B cell (primary cell): ENCODE data around the gene KATNB1. TPM values are rescaled to one million over a fixed set of nuclear protein-coding genes. Genes with fewer than 3 reads are reported as not detected.
"Not testable (repeated sequence)": the region's sequence is repeated elsewhere in the genome, so short reads cannot be mapped to it uniquely, and the experiment has no call there.

Experiments used
- ATAC-seq: fragments of 200-7000 bp; cut with Tn5 transposase; one replicate; pipeline ENCODE4 v1.10.0; 2021; ENCODE audit warnings: low read depth, mild to moderate bottlenecking, moderate number of reproducible peaks, moderate library complexity
- CTCF ChIA-PET: fragments of 350-600 bp; sonication (Branson Sonifier 250); formaldehyde crosslinking; loops from one replicate; lab custom pipeline; 2021; ENCODE audit warnings: antibody characterized with exemption, inconsistent platforms; lab: Charles Lee
- POLR2A ChIA-PET: fragments of 350-600 bp; sonication (Branson Sonifier 250); formaldehyde crosslinking; loops from one replicate; lab custom pipeline; 2021; ENCODE audit warnings: antibody characterized with exemption; lab: Charles Lee
- DNase-seq: peaks from one replicate; pipeline ENCODE4 v3.0.0; 2013
- H2AFZ ChIP-seq: 2 replicates; pipeline ENCODE4 v1.6.1; 2012; ENCODE audit warnings: mild to moderate bottlenecking, low read depth, low read length; ENCODE audit not compliant: insufficient read depth, poor library complexity, severe bottlenecking
- H3K27ac ChIP-seq, 2 donors: 1 replicate in 1 of 2; 2 replicates in 1 of 2; pipeline ENCODE4 v1.5.1; 2012 to 2013; ENCODE audit warnings: low read length in 2 of 2, mild to moderate bottlenecking in 2 of 2, moderate library complexity in 1 of 2
- H3K27me3 ChIP-seq, 4 experiments: fragments of 200-600 bp in 1 of 4; sonication (generic) in 1 of 4; replicated peaks in 1 of 4; 1 replicate in 2 of 4; 2 replicates in 2 of 4; pipeline versions ENCODE4 v1.6.1 to v1.7.0; 2013 to 2016; ENCODE audit warnings: low read length in 3 of 4, mild to moderate bottlenecking in 2 of 4, mixed read lengths in 1 of 4, moderate library complexity in 1 of 4; ENCODE audit not compliant: insufficient read depth in 4 of 4, control insufficient read depth in 3 of 4; ENCODE audit errors: control extremely low read depth in 1 of 4
- H3K36me3 ChIP-seq, 2 experiments: replicated peaks in 1 of 2; 1 replicate in 1 of 2; 2 replicates in 1 of 2; pipeline versions ENCODE4 v1.6.1 to v1.7.1; 2013; ENCODE audit warnings: low read length in 1 of 2; ENCODE audit not compliant: insufficient read depth in 2 of 2, control insufficient read depth in 1 of 2; ENCODE audit errors: control extremely low read depth in 1 of 2, extremely low read depth in 1 of 2
- H3K4me1 ChIP-seq, 2 donors: fragments of 200-600 bp in 1 of 2; sonication (generic) in 1 of 2; 1 replicate in 1 of 2; 2 replicates in 1 of 2; pipeline versions ENCODE4 v1.5.1 to v1.6.1; 2013 to 2017; ENCODE audit warnings: low read length in 2 of 2; ENCODE audit not compliant: control insufficient read depth in 2 of 2, insufficient read depth in 2 of 2
- H3K4me2 ChIP-seq: replicated peaks from 2 replicates; pipeline ENCODE3; 2012; ENCODE audit warnings: mild to moderate bottlenecking, low read depth, low read length; ENCODE audit not compliant: poor library complexity, severe bottlenecking
- H3K4me3 ChIP-seq, 5 experiments: fragments of 200-600 bp in 1 of 5; sonication (generic) in 1 of 5; 1 replicate in 3 of 5; 2 replicates in 2 of 5; pipeline versions ENCODE4 v1.5.1 to v1.7.0; 2011 to 2016; ENCODE audit warnings: low read length in 4 of 5, mild to moderate bottlenecking in 4 of 5, low read depth in 2 of 5, control low read depth in 1 of 5, moderate library complexity in 1 of 5; ENCODE audit not compliant: insufficient read depth in 1 of 5; ENCODE audit errors: control extremely low read depth in 1 of 5, extremely low read depth in 1 of 5
- H3K79me2 ChIP-seq: fragments of 200-600 bp; sonication (generic); one replicate; pipeline ENCODE4 v1.6.0; 2016; ENCODE audit warnings: low read length; ENCODE audit not compliant: control insufficient read depth, insufficient read depth
- H3K9ac ChIP-seq: fragments of 200-600 bp; sonication (generic); 2 replicates; pipeline ENCODE4 v1.6.1; 2017; ENCODE audit warnings: mild to moderate bottlenecking, low read length, moderate library complexity
- H3K9me3 ChIP-seq, 3 donors: one replicate each; pipeline versions ENCODE4 v1.6.1 to v1.7.1; 2013; ENCODE audit warnings: low read length in 2 of 3; ENCODE audit not compliant: control insufficient read depth in 2 of 3, insufficient read depth in 1 of 3; ENCODE audit errors: control extremely low read depth in 1 of 3
- H4K20me1 ChIP-seq: 2 replicates; pipeline ENCODE4 v1.6.0; 2012; ENCODE audit warnings: mild to moderate bottlenecking, low read length; ENCODE audit not compliant: insufficient read depth, control insufficient read depth, poor library complexity, severe bottlenecking
- H3K27ac Mint-ChIP-seq: one replicate; pipeline ENCODE4 v1.8.0; 2021; ENCODE audit warnings: mixed read lengths
- H3K27me3 Mint-ChIP-seq: one replicate; pipeline ENCODE4 v1.8.0; 2021; ENCODE audit warnings: mixed read lengths
- H3K4me1 Mint-ChIP-seq: one replicate; pipeline ENCODE4 v1.8.0; 2021; ENCODE audit warnings: mixed read lengths
- H3K4me3 Mint-ChIP-seq: one replicate; pipeline ENCODE4 v1.8.0; 2021; ENCODE audit warnings: mixed read lengths
- H3K9me3 Mint-ChIP-seq: one replicate; pipeline ENCODE4 v1.8.0; 2022; ENCODE audit warnings: mixed read lengths; ENCODE audit not compliant: insufficient read depth
- EZH2 ChIP-seq: IDR thresholded peaks from 2 replicates; pipeline ENCODE4 v1.6.1; 2012; ENCODE audit warnings: borderline replicate concordance, low read depth, mild to moderate bottlenecking, moderate library complexity, low read length; ENCODE audit not compliant: insufficient read depth, poor library complexity, severe bottlenecking
- WGBS: methylation state at CpG from one replicate; pipeline ENCODE4 v1.1.5; 2013; ENCODE audit warnings: missing lambda C conversion rate; ENCODE audit not compliant: insufficient coverage; 5-methylcytosine and 5-hydroxymethylcytosine counted together
- intact Hi-C: fragments of 100-400 bp; cut with micrococcal nuclease; formaldehyde crosslinking; loops from one replicate; pipeline ENCODE4 v1.10.0; 2022
- polyA plus RNA-seq: library from polyadenylated mRNA; depleted of rRNA; stranded (reverse); fragments of >200 nt; gene quantifications from 2 replicates; pipeline ENCODE4 v1.2.3, GENCODE V29; 2012
- total RNA-seq, 2 donors: library from RNA; stranded (reverse); fragments of 120-200 nt in 1 of 2; gene quantifications; 1 replicate in 1 of 2; 2 replicates in 1 of 2; pipeline versions ENCODE4 v1.2.3 to v1.2.4, GENCODE V29; 2013 to 2022
- TF ChIP-seq, protein P1 (sequence below): fragments of 200-600 bp; IDR thresholded peaks from one replicate; pipeline ENCODE4 v1.8.0; 2022; ENCODE audit warnings: antibody characterized with exemption, mild to moderate bottlenecking

The KATNB1 gene
- total and polyA plus RNA-seq, 2 donors (not counting 1 experiment from before 2014, with no cell fraction given) = 20.3 to 29.0 TPM

DNA sequence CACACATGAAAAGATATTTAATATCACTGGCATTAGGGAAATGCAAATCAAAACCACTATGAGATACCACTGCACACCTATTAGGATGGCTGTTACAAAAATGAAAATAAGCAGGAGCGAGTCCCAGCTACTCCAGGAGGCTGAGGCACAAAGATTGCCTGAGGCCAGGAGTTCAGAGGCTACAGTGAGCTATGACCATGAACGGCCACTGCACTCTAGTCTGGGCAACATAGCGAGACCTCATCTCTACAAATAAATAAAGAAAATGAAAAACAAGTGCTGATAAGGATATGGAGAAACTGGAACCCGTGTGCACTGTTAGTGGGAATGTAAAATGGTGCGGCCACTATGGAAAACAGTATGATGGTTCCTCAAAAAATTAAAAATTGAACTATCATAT, 43.1 kb downstream of the KATNB1 start:
- ChIA-PET POLR2A (no interaction called here), CTCF (no interaction called here)
- no peak for TF ChIP-seq EZH2
- TF ChIP-seq, protein P1, sequence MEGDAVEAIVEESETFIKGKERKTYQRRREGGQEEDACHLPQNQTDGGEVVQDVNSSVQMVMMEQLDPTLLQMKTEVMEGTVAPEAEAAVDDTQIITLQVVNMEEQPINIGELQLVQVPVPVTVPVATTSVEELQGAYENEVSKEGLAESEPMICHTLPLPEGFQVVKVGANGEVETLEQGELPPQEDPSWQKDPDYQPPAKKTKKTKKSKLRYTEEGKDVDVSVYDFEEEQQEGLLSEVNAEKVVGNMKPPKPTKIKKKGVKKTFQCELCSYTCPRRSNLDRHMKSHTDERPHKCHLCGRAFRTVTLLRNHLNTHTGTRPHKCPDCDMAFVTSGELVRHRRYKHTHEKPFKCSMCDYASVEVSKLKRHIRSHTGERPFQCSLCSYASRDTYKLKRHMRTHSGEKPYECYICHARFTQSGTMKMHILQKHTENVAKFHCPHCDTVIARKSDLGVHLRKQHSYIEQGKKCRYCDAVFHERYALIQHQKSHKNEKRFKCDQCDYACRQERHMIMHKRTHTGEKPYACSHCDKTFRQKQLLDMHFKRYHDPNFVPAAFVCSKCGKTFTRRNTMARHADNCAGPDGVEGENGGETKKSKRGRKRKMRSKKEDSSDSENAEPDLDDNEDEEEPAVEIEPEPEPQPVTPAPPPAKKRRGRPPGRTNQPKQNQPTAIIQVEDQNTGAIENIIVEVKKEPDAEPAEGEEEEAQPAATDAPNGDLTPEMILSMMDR = no peak
- Histone ChIP-seq H3K36me3 (no peaks in the 10 kb centered on the region), H3K27ac (no peak overlapping the region), H3K4me3 (no peak overlapping the region), H3K79me2 (no peaks in the 10 kb centered on the region), H3K9ac (no peak overlapping the region), H3K9me3 (no peaks in the 10 kb centered on the region), H4K20me1 (no peaks in the 10 kb centered on the region), H3K4me2 (no peak overlapping the region), H2AFZ (no peak overlapping the region), H3K27me3 (no peaks in the 10 kb centered on the region), H3K4me1 (no peaks in the 10 kb centered on the region)
- WGBS = 71% methylated on average over 1 of the region's 5 CpGs
- Mint-ChIP-seq H3K27me3 (no peaks in the 10 kb centered on the region), H3K4me3 (no peak overlapping the region), H3K4me1 (no peaks in the 10 kb centered on the region), H3K9me3 (no peaks in the 10 kb centered on the region), H3K27ac (no peak overlapping the region)
- DNase-seq (no peak), ATAC-seq (no peak)
- intact Hi-C loops = no loop called here

DNA sequence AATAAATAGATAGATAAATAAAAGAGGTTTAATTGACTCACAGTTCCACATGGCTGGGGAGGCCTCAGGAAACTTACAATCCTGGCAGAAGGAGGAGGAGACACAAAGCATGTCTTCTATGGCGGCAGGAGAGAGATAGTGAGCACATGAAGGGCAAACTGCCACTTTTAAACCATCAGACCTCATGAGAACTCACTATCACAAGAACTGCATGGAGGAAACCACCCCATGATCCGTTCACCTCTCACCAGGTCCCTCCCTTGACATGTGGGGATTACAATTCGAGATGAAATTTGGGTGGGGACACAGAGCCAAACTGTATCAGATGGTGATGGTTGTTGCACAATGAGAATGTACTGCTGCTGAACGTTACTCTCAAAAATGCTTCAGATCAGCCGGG, 44.3 kb downstream of the KATNB1 start:
- H2AFZ ChIP-seq, H3K79me2 ChIP-seq, H3K4me1 ChIP-seq, H3K4me3 ChIP-seq, H3K9me3 ChIP-seq, H3K4me1 Mint-ChIP-seq, intact Hi-C loops, H4K20me1 ChIP-seq, H3K9me3 Mint-ChIP-seq, H3K27me3 Mint-ChIP-seq, H3K36me3 ChIP-seq, H3K27ac ChIP-seq, H3K9ac ChIP-seq, H3K27ac Mint-ChIP-seq, POLR2A ChIA-PET, ATAC-seq, DNase-seq, H3K4me2 ChIP-seq, H3K4me3 Mint-ChIP-seq, H3K27me3 ChIP-seq, CTCF ChIA-PET: not testable (repeated sequence)
- 83% methylated on average over 3 of the region's 5 CpGs for WGBS
